Measurements from ENCODE around the gene TCF7L2.

Gene TCF7L2

GRCh38 chr10:113067501-113067900, 117.5 kb downstream of the TCF7L2 start:
- no peaks in the 10 kb centered on the region; the same call in 1 of the 2 replicates for H3K27me3 ChIP-seq (replicated peaks; ENCODE audit: control insufficient read depth, insufficient read depth, low read length)
- DNase-seq (ENCODE audit: extremely low read depth, insufficient read length), result no peak
- no peaks in the 10 kb centered on the region for H3K36me3 ChIP-seq (ENCODE audit: control insufficient read depth, insufficient read depth, low read length)
- TF ChIP-seq, protein P1, sequence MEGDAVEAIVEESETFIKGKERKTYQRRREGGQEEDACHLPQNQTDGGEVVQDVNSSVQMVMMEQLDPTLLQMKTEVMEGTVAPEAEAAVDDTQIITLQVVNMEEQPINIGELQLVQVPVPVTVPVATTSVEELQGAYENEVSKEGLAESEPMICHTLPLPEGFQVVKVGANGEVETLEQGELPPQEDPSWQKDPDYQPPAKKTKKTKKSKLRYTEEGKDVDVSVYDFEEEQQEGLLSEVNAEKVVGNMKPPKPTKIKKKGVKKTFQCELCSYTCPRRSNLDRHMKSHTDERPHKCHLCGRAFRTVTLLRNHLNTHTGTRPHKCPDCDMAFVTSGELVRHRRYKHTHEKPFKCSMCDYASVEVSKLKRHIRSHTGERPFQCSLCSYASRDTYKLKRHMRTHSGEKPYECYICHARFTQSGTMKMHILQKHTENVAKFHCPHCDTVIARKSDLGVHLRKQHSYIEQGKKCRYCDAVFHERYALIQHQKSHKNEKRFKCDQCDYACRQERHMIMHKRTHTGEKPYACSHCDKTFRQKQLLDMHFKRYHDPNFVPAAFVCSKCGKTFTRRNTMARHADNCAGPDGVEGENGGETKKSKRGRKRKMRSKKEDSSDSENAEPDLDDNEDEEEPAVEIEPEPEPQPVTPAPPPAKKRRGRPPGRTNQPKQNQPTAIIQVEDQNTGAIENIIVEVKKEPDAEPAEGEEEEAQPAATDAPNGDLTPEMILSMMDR (IDR thresholded peaks at IDR 0.05; ENCODE audit: insufficient read depth, low read length, poor library complexity, severe bottlenecking), result no peak
- no peak overlapping the region for H3K4me3 ChIP-seq (replicated peaks; ENCODE audit: low read depth, low read length)

GRCh38 chr10:113068178-113068890, 118.3 kb downstream of the TCF7L2 start:
- no peaks in the 10 kb centered on the region; the same call in 1 of the 2 replicates for H3K27me3 ChIP-seq (replicated peaks; ENCODE audit: control insufficient read depth, insufficient read depth, low read length)
- TF ChIP-seq, protein P1 (IDR thresholded peaks at IDR 0.05; ENCODE audit: insufficient read depth, low read length, poor library complexity, severe bottlenecking), result no peak
- DNase-seq (ENCODE audit: extremely low read depth, insufficient read length), result no peak
- H3K4me3 ChIP-seq (replicated peaks; ENCODE audit: low read depth, low read length), result no peak overlapping the region
- no peaks in the 10 kb centered on the region for H3K36me3 ChIP-seq (ENCODE audit: control insufficient read depth, insufficient read depth, low read length)

DNA sequence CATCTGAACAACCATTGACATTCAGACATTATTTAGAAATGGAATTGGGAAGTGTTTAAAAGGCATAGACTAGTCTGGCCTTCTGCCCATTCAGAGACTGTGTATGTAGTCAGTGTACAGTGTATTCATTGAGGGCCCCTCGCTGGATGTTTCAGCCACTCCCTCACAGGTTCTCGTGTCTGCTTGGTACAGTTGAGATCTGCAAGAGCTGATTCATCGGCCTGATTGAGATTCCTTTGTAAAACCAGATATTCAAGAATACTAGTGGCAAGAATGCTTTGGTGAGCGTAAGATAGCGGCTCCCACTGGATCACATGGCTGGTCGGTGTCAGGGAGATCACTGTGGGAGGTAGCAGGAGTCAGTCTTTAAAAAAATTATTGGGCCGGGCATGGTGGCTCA, 119.5 kb downstream of the TCF7L2 start:
- TF ChIP-seq, protein P1 (IDR thresholded peaks at IDR 0.05; ENCODE audit: insufficient read depth, low read length, poor library complexity, severe bottlenecking), result no peak
- no peaks in the 10 kb centered on the region; the same call in 1 of the 2 replicates for H3K27me3 ChIP-seq (replicated peaks; ENCODE audit: control insufficient read depth, insufficient read depth, low read length)
- no peak overlapping the region for H3K4me3 ChIP-seq (replicated peaks; ENCODE audit: low read depth, low read length)
- H3K36me3 ChIP-seq (ENCODE audit: control insufficient read depth, insufficient read depth, low read length), result no peaks in the 10 kb centered on the region
- DNase-seq (ENCODE audit: extremely low read depth, insufficient read length), result no peak

DNA sequence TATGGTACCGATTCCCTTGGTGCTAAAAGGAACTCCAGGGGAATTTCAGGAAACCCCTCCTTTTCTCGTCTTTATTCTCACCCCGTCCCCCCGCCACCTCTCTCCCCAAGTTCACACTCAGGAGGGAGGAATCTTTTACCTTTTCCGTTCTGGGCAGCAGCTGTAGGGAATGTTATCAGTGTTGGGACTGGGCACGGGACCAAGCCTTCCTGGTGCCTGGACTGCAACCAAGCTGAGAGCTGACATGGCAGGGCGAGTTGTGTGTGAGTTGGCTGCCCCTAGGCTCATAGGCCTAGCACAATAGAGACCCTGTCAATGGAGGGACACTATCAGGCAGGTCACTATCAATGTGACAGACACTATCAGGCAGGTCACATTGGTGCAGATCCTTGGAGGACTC, 121.4 kb downstream of the TCF7L2 start:
- no peak for DNase-seq (ENCODE audit: extremely low read depth, insufficient read length)
- TF ChIP-seq, protein P1 (IDR thresholded peaks at IDR 0.05; ENCODE audit: insufficient read depth, low read length, poor library complexity, severe bottlenecking), result no peak
- Histone ChIP-seq H3K27me3 (replicated peaks; ENCODE audit: control insufficient read depth, insufficient read depth, low read length) (no peaks in the 10 kb centered on the region), H3K36me3 (ENCODE audit: control insufficient read depth, insufficient read depth, low read length) (no peaks in the 10 kb centered on the region), H3K4me3 (replicated peaks; ENCODE audit: low read depth, low read length) (no peak overlapping the region)

DNA sequence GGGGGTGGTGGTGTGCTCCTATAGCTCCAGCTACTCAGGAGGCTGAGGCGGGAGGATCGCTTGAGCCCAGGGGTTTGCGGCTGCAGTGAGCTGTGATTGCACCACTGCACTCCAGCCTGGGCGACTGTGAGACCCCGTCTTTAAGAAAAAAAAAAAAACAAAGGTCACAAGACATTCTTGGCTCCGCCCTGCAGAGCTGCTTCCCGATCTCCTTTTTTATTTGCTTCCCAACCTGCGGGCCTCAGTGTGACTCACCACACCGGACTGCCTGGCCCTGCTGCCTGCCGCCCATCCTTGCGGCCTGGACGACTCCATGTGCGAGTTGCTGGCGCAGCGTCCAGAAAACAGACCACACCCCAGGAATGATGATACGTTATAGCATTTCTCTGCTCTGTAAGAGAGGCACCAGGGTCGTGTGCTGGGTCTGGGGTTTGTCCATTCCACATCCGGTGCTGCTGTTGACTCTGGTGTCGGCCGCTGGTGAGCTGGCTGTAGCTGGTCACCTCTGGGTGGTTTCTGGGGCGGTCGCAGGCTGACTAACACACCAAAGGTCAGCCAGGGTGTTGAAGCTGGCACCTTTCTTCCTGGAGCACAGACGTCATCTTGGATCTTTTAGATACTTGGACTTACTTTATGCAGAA, 123.6 kb downstream of the TCF7L2 start:
- TF ChIP-seq, protein P1 (IDR thresholded peaks at IDR 0.05; ENCODE audit: insufficient read depth, low read length, poor library complexity, severe bottlenecking), result no peak
- H3K27me3 ChIP-seq (replicated peaks; ENCODE audit: control insufficient read depth, insufficient read depth, low read length), result no peaks in the 10 kb centered on the region
- H3K4me3 ChIP-seq (replicated peaks; ENCODE audit: low read depth, low read length), result no peak overlapping the region
- no peaks in the 10 kb centered on the region for H3K36me3 ChIP-seq (ENCODE audit: control insufficient read depth, insufficient read depth, low read length)
- no peak for DNase-seq (ENCODE audit: extremely low read depth, insufficient read length)
